IPS-15b (cell line): ENCODE measurements around the gene SMAD6.

Source experiments
- H3K27me3 ChIP-seq: one replicate; pipeline ENCODE4 v1.6.1; 2013; ENCODE audit warnings: low read length; ENCODE audit not compliant: control insufficient read depth, insufficient read depth
- H3K36me3 ChIP-seq: one replicate; pipeline ENCODE4 v1.6.1; 2013; ENCODE audit warnings: low read length; ENCODE audit not compliant: control insufficient read depth, insufficient read depth
- H3K4me1 ChIP-seq: one replicate; pipeline ENCODE4 v1.6.1; 2013; ENCODE audit warnings: mild to moderate bottlenecking, low read length; ENCODE audit not compliant: control insufficient read depth, insufficient read depth
- H3K4me3 ChIP-seq: one replicate; pipeline ENCODE4 v1.5.1; 2013; ENCODE audit warnings: low read depth, low read length
- H3K9ac ChIP-seq: one replicate; pipeline ENCODE4 v1.6.1; 2013; ENCODE audit warnings: low read depth, mild to moderate bottlenecking, low read length
- H3K9me3 ChIP-seq: one replicate; pipeline ENCODE4 v1.6.1; 2013; ENCODE audit warnings: mild to moderate bottlenecking, low read length; ENCODE audit not compliant: control insufficient read depth, insufficient read depth

The SMAD6 gene

GRCh38 chr15:66803182-66803729, 101.2 kb downstream of the SMAD6 start:
- Histone ChIP-seq H3K9ac (no peak overlapping the region), H3K4me1 (no peaks in the 10 kb centered on the region), H3K9me3 (no peaks in the 10 kb centered on the region), H3K36me3 (no peaks in the 10 kb centered on the region), H3K27me3 (no peaks in the 10 kb centered on the region), H3K4me3 (no peak overlapping the region)

GRCh38 chr15:66803749-66804148, 101.7 kb downstream of the SMAD6 start:
- Histone ChIP-seq H3K9me3 (no peaks in the 10 kb centered on the region), H3K4me3 (no peak overlapping the region), H3K4me1 (no peaks in the 10 kb centered on the region), H3K9ac (no peak overlapping the region), H3K36me3 (no peaks in the 10 kb centered on the region), H3K27me3 (no peaks in the 10 kb centered on the region)

- H3K27me3 ChIP-seq: no peaks in the 10 kb centered on the region
- H3K9me3 ChIP-seq: no peaks in the 10 kb centered on the region
- H3K4me3 ChIP-seq: no peak overlapping the region
- no peak overlapping the region for H3K9ac ChIP-seq
- H3K36me3 ChIP-seq: no peaks in the 10 kb centered on the region
- no peaks in the 10 kb centered on the region for H3K4me1 ChIP-seq
Measured at GRCh38 chr15:66805202-66805885, 103.3 kb downstream of the SMAD6 start.

GRCh38 chr15:66808181-66808824, 106.3 kb downstream of the SMAD6 start:
- Histone ChIP-seq H3K4me1 (no peaks in the 10 kb centered on the region), H3K9ac (no peak overlapping the region), H3K9me3 (no peaks in the 10 kb centered on the region), H3K36me3 (no peaks in the 10 kb centered on the region), H3K27me3 (no peaks in the 10 kb centered on the region), H3K4me3 (no peak overlapping the region)

GRCh38 chr15:66809664-66810063, 107.6 kb downstream of the SMAD6 start:
- no peak overlapping the region for H3K4me3 ChIP-seq
- H3K9ac ChIP-seq: no peak overlapping the region
- no peaks in the 10 kb centered on the region for H3K27me3 ChIP-seq
- no peaks in the 10 kb centered on the region for H3K36me3 ChIP-seq
- H3K4me1 ChIP-seq: no peaks in the 10 kb centered on the region
- H3K9me3 ChIP-seq: no peaks in the 10 kb centered on the region

- Histone ChIP-seq H3K9me3 (no peaks in the 10 kb centered on the region), H3K4me3 (no peak overlapping the region), H3K9ac (no peak overlapping the region), H3K4me1 (no peaks in the 10 kb centered on the region), H3K36me3 (no peaks in the 10 kb centered on the region), H3K27me3 (no peaks in the 10 kb centered on the region)
Measured at GRCh38 chr15:66815318-66815717, 113.3 kb downstream of the SMAD6 start.

DNA sequence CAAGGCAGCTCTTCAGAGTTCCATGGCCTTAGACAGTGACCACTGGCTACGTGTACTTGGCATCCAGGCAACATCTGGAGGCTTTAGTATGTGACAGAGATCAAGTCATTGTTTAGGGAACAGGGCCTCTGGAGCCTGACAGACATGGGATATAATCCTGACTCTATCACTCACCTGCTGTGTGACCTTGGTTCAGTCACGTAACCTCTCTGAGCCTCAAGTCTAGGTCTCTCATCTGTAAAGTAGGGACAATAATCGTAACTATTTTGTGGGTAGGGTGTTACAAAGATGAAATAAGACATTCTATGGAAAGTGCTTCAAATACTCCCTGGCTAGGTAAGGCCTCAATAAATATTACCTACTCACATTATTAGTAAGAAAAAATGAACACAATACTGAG, 114.2 kb downstream of the SMAD6 start:
- Histone ChIP-seq H3K9ac (no peak overlapping the region), H3K4me1 (no peaks in the 10 kb centered on the region), H3K4me3 (no peak overlapping the region), H3K27me3 (no peaks in the 10 kb centered on the region), H3K9me3 (no peaks in the 10 kb centered on the region), H3K36me3 (no peaks in the 10 kb centered on the region)

DNA sequence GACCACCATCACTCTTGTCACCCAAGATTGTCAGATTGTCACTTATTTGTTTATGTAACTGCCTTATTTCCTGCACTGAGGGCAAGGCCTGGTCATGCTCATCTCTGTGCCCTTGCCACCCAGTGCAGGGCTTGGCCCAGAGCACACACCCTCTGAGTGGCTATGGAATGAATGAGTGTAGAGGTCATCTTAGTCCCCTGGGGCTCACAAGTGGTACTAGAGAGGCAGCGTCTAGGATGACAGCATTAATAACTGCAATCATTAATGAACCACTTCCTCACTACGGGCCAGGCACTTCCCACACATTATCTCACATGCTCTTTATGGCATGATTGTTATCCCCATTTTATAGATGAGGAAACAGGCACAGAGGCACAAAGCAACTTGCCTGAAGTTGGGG, 117.0 kb downstream of the SMAD6 start:
- H3K4me1 ChIP-seq: no peaks in the 10 kb centered on the region
- H3K36me3 ChIP-seq: no peaks in the 10 kb centered on the region
- H3K9me3 ChIP-seq: no peaks in the 10 kb centered on the region

GRCh38 chr15:66820481-66821176, 118.6 kb downstream of the SMAD6 start:
- no peak overlapping the region for H3K4me3 ChIP-seq

More for the DNA sequence above, 117.0 kb downstream of the SMAD6 start:
- H3K27me3 ChIP-seq: no peaks in the 10 kb centered on the region
- no peak overlapping the region for H3K4me3 ChIP-seq
- H3K9ac ChIP-seq: no peak overlapping the region

GRCh38 chr15:66821307-66821706, 119.3 kb downstream of the SMAD6 start:
- Histone ChIP-seq H3K36me3 (no peaks in the 10 kb centered on the region), H3K27me3 (no peaks in the 10 kb centered on the region), H3K4me1 (no peaks in the 10 kb centered on the region), H3K9me3 (no peaks in the 10 kb centered on the region), H3K9ac (no peak overlapping the region), H3K4me3 (no peak overlapping the region)

More at GRCh38 chr15:66820481-66821176, 118.6 kb downstream of the SMAD6 start:
- no peaks in the 10 kb centered on the region for H3K36me3 ChIP-seq
- H3K4me1 ChIP-seq: no peaks in the 10 kb centered on the region
- no peaks in the 10 kb centered on the region for H3K27me3 ChIP-seq
- H3K9ac ChIP-seq: no peak overlapping the region
- H3K9me3 ChIP-seq: no peaks in the 10 kb centered on the region

GRCh38 chr15:66822114-66822513, 120.1 kb downstream of the SMAD6 start:
- H3K9me3 ChIP-seq: no peaks in the 10 kb centered on the region
- H3K4me3 ChIP-seq: no peak overlapping the region
- H3K9ac ChIP-seq: no peak overlapping the region

More at GRCh38 chr15:66822114-66822513, 120.1 kb downstream of the SMAD6 start:
- Histone ChIP-seq H3K4me1 (peaks cover 6% of the 10 kb centered on the region), H3K27me3 (no peaks in the 10 kb centered on the region), H3K36me3 (no peaks in the 10 kb centered on the region)
